Heart right ventricle (tissue), 16 donors: ENCODE data around the gene PNKD. TPM values are rescaled to one million over a fixed set of nuclear protein-coding genes. Genes with fewer than 3 reads are reported as not detected.
A peak's percentile ranks its signal among the peaks of the same experiment; 100 is the strongest.

ENCODE experiments used
- ATAC-seq, 8 donors: fragments of 200-7000 bp; cut with Tn5 transposase; one replicate each; pipeline ENCODE4 v1.9.1; 2020; ENCODE audit warnings: mild to moderate bottlenecking in 8 of 8, moderate library complexity in 8 of 8, moderate number of reproducible peaks in 1 of 8
- DNase-seq, 2 donors: peaks; one replicate each; pipeline ENCODE4 v3.0.0-alpha.2; 2020
- H3K27ac ChIP-seq, 10 donors: fragments of 200-600 bp; sonication (generic) in 2 of 10; one replicate each; pipeline versions ENCODE4 v1.5.0 to v1.8.0; 2020 to 2022; ENCODE audit warnings: mild to moderate bottlenecking in 3 of 10
- H3K27me3 ChIP-seq, 7 donors: fragments of 200-600 bp; one replicate each; pipeline ENCODE4 v1.8.0; 2021 to 2022; ENCODE audit warnings: mild to moderate bottlenecking in 2 of 7
- H3K36me3 ChIP-seq, 9 donors: fragments of 200-600 bp; sonication (generic) in 1 of 9; one replicate each; pipeline versions ENCODE4 v1.5.0 to v1.8.0; 2020 to 2022; ENCODE audit warnings: mild to moderate bottlenecking in 2 of 9
- H3K4me1 ChIP-seq, 9 donors: fragments of 200-600 bp; sonication (generic) in 1 of 9; one replicate each; pipeline versions ENCODE4 v1.5.0 to v1.8.0; 2020 to 2022; ENCODE audit warnings: mild to moderate bottlenecking in 4 of 9
- H3K4me3 ChIP-seq, 10 donors: fragments of 200-600 bp; sonication (generic) in 2 of 10; one replicate each; pipeline versions ENCODE4 v1.5.0 to v1.8.0; 2020 to 2022; ENCODE audit warnings: mild to moderate bottlenecking in 7 of 10, moderate library complexity in 2 of 10
- H3K9me3 ChIP-seq, 11 donors: fragments of 200-600 bp in 10 of 11; sonication (generic) in 2 of 11; one replicate each; pipeline versions ENCODE4 v1.5.0 to v1.8.0; 2013 to 2022; ENCODE audit warnings: mild to moderate bottlenecking in 2 of 11, control low read depth in 1 of 11, moderate library complexity in 1 of 11
- WGBS, 2 donors: extraction: QIAGEN DNeasy Blood & Tissue Kit; methylation state at CpG; one replicate each; pipeline ENCODE4 v1.1.7; 2013; ENCODE audit warnings: inconsistent platforms in 1 of 2; 5-methylcytosine and 5-hydroxymethylcytosine counted together
- intact Hi-C, 10 donors: fragments of 100-400 bp; cut with DNase I; formaldehyde crosslinking; loops; one replicate each; pipeline versions ENCODE4 v1.11.1 to v1.14.2; 2022
- polyA plus RNA-seq, 2 donors: library from polyadenylated mRNA; stranded (reverse); fragments of 200-250 nt; gene quantifications; one replicate each; pipeline ENCODE4 v1.2.3, GENCODE V29; 2013
- total RNA-seq, 10 donors: library from RNA; stranded (reverse); fragmentation: NEBNext Ultra II Directional in 3 of 10; extraction: Animal tissue kit (Norgen Biotek cat#: 25700) in 3 of 10; gene quantifications; one replicate each; pipeline versions ENCODE4 v1.2.1 to v1.2.4, GENCODE V29; 2021 to 2023
- TF ChIP-seq, protein P1 (sequence below), 9 donors: fragments of 200-600 bp; sonication (generic) in 2 of 9; IDR thresholded peaks; one replicate each; pipeline versions ENCODE4 v1.5.0 to v1.8.0; 2021 to 2022; ENCODE audit warnings: antibody characterized with exemption in 9 of 9, mild to moderate bottlenecking in 5 of 9, moderate library complexity in 1 of 9
- donor health status: Arrhythmogenic right ventricular cardiomyopathy.
- donor health status: ischemic (EF 13 %, LVEDD 7.1; RV severe dilation, severe dysfunction).
- donor health status: healthy with polysubstance abuse.
- donor health status: DM: no; HTN: yes; CAD: no.
- donor health status: DM: no; HTN: no; CAD: no.
- donor health status: ischemic (EF 25% LVEDD 6.9; RV normal size, moderate dysfunction).
- donor health status: ischemic (EF 25% LVEDD 5.7; RV mildly dilated, moderate dysfunction).
- donor health status: healthy.
- donor health status: DM: yes; HTN: yes; CAD: no.
- donor health status: Ischemic cardiomyopathy.
- donor health status: ischemic (EF 35%, LVEDD 5.7; RV mildly dilated, moderate dysfunction).
- donor health status: nonischemic (EF 11% LVEDD 7.7; RV severe dilation, severe dysfunction).
- donor health status: DM: yes; HTN: yes; CAD: no.
- donor health status: PGD.
- donor health status: ischemic (EF 29% LVEDD 5.4; RV normal size, mild dysfunction).
- donor health status: nonischemic (EF 23%, LVEDD 6.1; RV moderate dilation, normal function).

The PNKD gene
- total and polyA plus RNA-seq, 12 donors = 56.9 to 138 (median 75.7) TPM

- Histone ChIP-seq H3K4me1 (peaks cover 34 to 81% (median 64%) of the 10 kb centered on the region in 9 donors), H3K27me3 (no peaks in the 10 kb centered on the region), H3K9me3 (no peaks in the 10 kb centered on the region), H3K36me3 (peaks cover 0 to 49% (median 34%) of the 10 kb centered on the region in 9 donors), H3K4me3 (peak overlapping the region in 1 of 10 donors; percentile 12), H3K27ac (peak overlapping the region; percentile 56 to 98 (median 87))
- TF ChIP-seq, protein P1, sequence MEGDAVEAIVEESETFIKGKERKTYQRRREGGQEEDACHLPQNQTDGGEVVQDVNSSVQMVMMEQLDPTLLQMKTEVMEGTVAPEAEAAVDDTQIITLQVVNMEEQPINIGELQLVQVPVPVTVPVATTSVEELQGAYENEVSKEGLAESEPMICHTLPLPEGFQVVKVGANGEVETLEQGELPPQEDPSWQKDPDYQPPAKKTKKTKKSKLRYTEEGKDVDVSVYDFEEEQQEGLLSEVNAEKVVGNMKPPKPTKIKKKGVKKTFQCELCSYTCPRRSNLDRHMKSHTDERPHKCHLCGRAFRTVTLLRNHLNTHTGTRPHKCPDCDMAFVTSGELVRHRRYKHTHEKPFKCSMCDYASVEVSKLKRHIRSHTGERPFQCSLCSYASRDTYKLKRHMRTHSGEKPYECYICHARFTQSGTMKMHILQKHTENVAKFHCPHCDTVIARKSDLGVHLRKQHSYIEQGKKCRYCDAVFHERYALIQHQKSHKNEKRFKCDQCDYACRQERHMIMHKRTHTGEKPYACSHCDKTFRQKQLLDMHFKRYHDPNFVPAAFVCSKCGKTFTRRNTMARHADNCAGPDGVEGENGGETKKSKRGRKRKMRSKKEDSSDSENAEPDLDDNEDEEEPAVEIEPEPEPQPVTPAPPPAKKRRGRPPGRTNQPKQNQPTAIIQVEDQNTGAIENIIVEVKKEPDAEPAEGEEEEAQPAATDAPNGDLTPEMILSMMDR (IDR thresholded peaks at IDR 0.05) = no peak
- intact Hi-C loops = loop anchor here in 1 of 10 donors (5.0 kb wide), 1 partner anchor 44 kb away; the partner anchor contains the start of gene ARPC2
- WGBS, 2 donors = 66 to 73% methylated on average over 8 of the region's 8 CpGs
- ATAC-seq = no peak
- no peak for DNase-seq
These were observed 8.7 kb upstream of the PNKD start for GRCh38 chr2:218261423-218262236.

- TF ChIP-seq, protein P1 (IDR thresholded peaks at IDR 0.05) = no peak
- ATAC-seq = no peak
- 82 to 88% methylated on average over 6 of the region's 6 CpGs for whole genome bisulfite sequencing, 2 donors
- H3K27ac ChIP-seq = peak overlapping the region in 7 of 10 donors; percentile 75 to 95 (median 87)
- H3K4me3 ChIP-seq = no peak overlapping the region
- H3K4me1 ChIP-seq = peaks cover 34 to 75% (median 61%) of the 10 kb centered on the region in 9 donors
- no peaks in the 10 kb centered on the region for H3K9me3 ChIP-seq
- peaks cover 0 to 49% (median 38%) of the 10 kb centered on the region in 9 donors for H3K36me3 ChIP-seq
- H3K27me3 ChIP-seq = no peaks in the 10 kb centered on the region
- no peak for DNase-seq
- intact Hi-C loops = loop anchor here in 1 of 10 donors (5.0 kb wide), 1 partner anchor 45 kb away; the partner anchor contains the start of gene ARPC2
These were observed 8.1 kb upstream of the PNKD start for GRCh38 chr2:218262237-218262600.

GRCh38 chr2:218262631-218263586 is 7.4 kb upstream of the PNKD start:
- Histone ChIP-seq H3K27ac (peak overlapping the region in 6 of 10 donors; percentile 15 to 95 (median 87)), H3K9me3 (no peaks in the 10 kb centered on the region), H3K36me3 (peaks cover 0 to 55% (median 45%) of the 10 kb centered on the region in 9 donors), H3K4me3 (no peak overlapping the region), H3K4me1 (peaks cover 31 to 75% (median 57%) of the 10 kb centered on the region in 9 donors), H3K27me3 (no peaks in the 10 kb centered on the region)
- DNase-seq = peak in 1 of 2 donors; percentile 50
- TF ChIP-seq, protein P1 (IDR thresholded peaks at IDR 0.05) = no peak
- WGBS, 2 donors = 87 to 89% methylated on average over 39 of the region's 39 CpGs
- no peak for ATAC-seq
- intact Hi-C loops = loop anchor here in 1 of 10 donors (5.0 kb wide), 1 partner anchor 46 kb away; the partner anchor contains the start of gene ARPC2
